Right forelimb (tissue), 1 donor: ENCODE measurements around the gene GOSR2.
A peak's percentile ranks its signal among the peaks of the same experiment; 100 is the strongest.
"Not testable (repeated sequence)": the region's sequence is repeated elsewhere in the genome, so short reads cannot be mapped to it uniquely, and the experiment has no call there.

ENCODE experiments used
- DNase-seq: peaks from one replicate; pipeline ENCODE4 v3.0.0-alpha.2; 2018

Gene GOSR2

DNA sequence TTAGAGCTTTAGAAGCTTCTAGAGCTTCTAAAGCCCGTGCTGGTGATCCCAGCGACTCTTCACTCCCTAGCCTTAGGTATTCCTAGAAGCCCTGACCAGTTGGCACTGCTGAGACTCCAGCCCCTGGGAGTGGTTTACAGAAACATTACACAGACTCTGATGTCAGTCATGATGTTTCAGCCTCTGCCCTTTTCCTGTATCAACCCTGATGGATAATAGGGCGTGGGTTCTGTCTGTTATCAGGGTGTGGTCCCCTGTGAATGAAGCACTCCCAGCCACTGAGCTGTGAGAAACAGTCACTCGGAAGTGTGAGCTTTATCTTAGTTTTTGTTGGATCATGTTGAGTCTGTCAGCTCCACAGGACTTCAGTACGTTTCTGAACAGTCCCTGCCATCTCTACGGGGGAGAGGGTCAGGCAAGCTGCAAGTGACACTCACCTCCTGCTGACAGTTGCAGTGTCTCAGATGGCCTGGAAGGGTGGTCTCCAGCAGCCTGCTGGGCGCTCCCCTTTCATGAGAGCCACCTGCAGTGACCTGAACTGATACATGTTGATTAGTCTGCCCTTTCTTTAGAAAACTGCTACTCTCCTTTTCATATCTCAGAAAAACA is 12.8 kb downstream of the GOSR2 start:
- DNase-seq = no peak

- DNase-seq = peak; percentile 84
Measured at GRCh38 chr17:46940692-46941404, 17.9 kb downstream of the GOSR2 start.

GRCh38 chr17:46942441-46943217 is 19.7 kb downstream of the GOSR2 start:
- peak; percentile 72 for DNase-seq

GRCh38 chr17:46943218-46943500 is 20.2 kb downstream of the GOSR2 start:
- DNase-seq = no peak

GRCh38 chr17:46943501-46944393 is 20.8 kb downstream of the GOSR2 start:
- DNase-seq = peak; percentile 60

GRCh38 chr17:46944931-46945330 is 22.0 kb downstream of the GOSR2 start:
- DNase-seq = no peak

- no peak for DNase-seq
Measured at GRCh38 chr17:46947216-46947615, 24.3 kb downstream of the GOSR2 start.

DNA sequence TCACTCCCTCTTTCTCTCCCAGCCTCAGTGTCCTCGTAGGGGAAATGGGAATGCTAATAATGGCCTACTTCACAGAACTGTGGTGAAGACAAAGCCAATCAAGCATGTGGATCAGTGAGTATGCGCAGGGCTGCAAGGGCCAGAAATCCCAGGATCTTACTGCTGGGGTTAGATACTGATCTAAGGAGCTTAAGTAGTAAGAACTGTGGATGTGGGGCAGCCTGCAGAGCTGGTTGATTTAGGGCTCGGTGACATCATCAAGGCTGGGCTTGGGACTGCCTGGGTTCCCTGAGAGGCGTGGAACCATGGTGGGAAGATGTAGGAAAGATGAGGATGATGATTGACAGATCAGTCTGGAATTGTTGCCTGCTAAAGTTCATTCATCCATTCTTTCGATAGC is 25.6 kb downstream of the GOSR2 start:
- DNase-seq = no peak

GRCh38 chr17:46949291-46950174 is 26.6 kb downstream of the GOSR2 start:
- peak; percentile 6 for DNase-seq

DNA sequence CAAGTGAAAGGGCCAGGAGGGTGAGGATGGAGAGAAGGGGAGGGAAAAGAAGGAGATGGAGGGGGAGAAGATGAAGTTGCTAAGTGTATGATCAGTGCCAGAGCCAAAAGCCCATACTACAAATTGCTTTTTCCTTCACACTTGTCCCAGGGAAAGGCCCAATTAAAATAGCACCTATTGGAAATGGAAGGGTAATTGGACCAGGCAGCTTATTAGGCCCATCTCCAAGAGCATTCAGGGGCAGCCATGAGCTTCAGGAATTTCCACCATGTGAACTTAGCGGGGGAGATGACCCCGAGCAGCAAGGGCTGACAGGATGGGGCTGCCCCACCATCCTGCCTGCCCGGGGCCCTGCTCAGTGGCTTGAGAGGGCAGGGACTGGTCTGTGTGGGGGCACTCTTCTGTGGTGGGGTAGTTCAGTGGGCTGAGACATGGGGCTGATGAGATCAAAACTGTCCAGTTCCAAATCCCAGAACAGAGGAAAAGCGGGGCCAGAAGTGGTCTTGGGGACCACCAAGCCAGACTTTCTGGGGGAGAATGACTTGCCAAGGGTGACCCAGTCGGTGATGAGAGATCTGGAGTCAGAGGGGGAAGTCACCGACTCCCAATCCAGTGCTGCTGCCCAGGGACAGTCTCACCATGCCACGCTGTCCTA is 27.5 kb downstream of the GOSR2 start:
- DNase-seq = peak; percentile 16

- peak; percentile 10 for DNase-seq
Measured at GRCh38 chr17:46950997-46951621, 28.1 kb downstream of the GOSR2 start.

DNA sequence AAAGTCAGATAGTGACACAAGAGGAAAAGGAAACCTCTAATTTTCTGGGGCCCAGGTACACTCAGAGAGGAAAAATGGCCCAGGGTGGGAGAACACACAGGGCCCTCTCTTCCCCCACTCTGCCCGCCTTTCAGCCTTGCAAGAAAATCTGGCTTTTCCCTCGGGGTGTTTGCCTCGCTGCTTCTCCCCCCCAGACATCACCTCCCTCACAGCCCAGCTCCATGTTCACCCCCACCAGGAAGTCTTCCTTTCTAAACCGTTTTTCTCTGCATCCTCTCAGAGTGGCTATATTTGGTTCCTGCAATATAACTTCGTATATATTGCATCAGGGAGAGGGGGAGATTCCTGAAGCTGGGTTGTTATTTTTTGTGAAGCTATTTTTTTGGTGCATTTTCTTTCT is 28.7 kb downstream of the GOSR2 start:
- DNase-seq = no peak

DNA sequence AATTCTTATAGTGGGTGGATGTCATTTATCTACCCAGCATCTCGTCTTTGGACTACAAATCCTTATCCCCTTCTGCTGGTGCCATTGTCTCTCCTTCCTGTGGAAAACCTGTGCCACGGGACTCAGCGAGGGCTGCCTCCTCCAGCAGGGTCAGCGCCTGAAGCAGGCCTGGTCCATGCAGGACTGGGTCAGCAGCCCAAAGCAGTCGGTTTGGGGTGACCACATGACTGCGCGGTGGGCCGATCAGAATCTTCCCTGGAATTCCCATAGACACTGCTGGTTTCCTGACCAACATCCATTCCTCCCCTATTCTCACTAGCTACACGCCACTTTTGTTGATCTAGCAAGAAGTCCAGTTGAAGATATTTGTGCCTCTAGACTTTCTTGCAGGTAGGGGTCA is 29.2 kb downstream of the GOSR2 start:
- DNase-seq = peak; percentile 17

DNA sequence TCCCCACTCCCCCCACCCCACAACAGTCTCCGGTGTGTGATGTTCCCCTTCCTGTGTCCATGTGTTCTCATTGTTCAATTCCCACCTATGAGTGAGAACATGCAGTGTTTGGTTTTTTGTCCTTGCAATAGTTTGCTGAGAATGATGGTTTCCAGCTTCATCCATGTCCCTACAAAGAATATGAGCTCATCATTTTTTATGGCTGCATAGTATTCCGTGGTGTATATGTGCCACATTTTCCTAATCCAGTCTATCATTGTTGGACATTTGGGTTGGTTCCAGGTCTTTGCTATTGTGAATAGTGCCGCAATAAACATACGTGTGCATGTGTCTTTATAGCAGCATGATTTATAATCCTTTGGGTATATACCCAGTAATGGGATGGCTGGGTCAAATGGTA is 30.2 kb downstream of the GOSR2 start:
- DNase-seq = not testable (repeated sequence)

DNA sequence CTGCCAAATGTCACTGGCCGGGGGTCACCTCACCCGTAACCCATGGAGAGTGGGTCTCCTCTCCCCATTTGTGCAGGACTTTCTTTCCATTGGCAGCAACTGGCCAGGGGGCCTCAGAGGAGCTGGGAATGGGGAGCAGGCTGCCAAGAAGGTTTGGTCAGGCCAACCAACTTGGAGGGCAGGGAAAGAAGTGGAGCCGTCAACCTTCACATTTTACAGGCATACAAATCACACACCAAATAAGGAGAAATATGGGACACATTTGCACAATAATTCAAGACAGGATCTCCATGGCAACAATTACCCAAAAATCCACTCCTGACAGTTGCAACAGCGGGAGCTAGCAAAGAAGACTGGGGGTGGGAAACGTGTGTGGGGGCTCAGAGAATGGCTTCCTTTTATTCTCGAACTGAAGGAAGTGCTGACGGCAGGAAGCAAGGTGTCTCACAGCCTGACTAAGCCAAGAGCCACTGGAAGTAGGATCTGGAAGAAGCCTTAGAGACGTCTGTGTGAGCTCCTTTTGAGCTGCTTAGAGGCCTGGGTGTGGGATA is 35.2 kb downstream of the GOSR2 start:
- DNase-seq = no peak

- DNase-seq = no peak
Measured at GRCh38 chr17:46960152-46960551, 37.2 kb downstream of the GOSR2 start.

- DNase-seq = peak; percentile 6
Measured at GRCh38 chr17:46962374-46962790, 39.4 kb downstream of the GOSR2 start.

- no peak for DNase-seq
Measured at GRCh38 chr17:46963571-46963970, 40.6 kb downstream of the GOSR2 start.

DNA sequence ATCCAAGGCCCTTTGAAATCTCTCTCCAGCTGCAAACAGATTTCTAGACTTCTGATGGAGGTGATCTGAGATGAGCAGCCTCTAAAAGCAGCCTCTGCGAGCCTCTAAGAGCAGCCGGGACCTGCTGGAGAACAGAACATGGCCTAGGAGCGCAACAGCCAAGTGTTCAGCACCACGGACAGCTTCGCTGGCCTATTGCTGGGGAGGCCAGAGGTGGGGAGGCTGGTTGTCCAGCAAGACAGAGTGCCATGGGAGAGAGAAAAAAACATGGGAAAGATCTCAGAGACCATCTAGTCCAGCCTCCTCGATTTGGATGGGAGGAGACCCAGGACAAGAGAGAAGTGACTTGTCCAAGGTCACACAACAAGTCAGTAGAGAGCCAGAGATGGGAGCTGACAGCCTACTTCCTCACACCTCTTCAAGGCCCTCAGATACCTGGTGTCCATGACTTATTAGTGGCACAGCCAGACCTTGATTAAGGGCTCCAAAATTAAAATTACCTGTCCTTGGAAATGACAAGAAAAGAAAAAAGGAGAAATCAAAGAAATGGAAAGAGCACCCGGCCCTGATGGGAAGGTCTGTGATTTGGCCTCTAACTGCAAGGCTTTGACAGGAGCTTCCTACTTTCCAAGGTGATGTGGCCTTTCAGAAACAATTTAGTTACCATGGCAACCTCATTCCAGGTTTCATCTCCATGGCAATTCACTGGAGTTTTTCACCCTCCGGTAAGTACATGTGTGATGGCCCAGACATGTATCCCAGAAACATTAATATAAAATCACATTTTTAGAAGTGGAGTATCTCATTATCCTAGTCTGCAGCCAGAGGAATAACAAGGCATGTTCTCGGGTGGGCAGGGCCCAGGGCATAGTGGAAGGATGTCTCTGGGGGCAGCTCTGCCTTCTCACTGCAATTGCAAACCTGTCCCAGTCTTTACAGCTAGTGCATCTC is 41.6 kb downstream of the GOSR2 start:
- peak; percentile 47 for DNase-seq
